CD4-positive, alpha-beta T cell treated with Interleukin-2 at 100 ng/mL for 4 hours (primary cell): ENCODE measurements around the gene HK2.

Experiments used
- DNase-seq: peaks from one replicate; pipeline ENCODE4 v3.0.0-alpha.2; 2020; ENCODE audit warnings: low spot score

Gene HK2

DNA sequence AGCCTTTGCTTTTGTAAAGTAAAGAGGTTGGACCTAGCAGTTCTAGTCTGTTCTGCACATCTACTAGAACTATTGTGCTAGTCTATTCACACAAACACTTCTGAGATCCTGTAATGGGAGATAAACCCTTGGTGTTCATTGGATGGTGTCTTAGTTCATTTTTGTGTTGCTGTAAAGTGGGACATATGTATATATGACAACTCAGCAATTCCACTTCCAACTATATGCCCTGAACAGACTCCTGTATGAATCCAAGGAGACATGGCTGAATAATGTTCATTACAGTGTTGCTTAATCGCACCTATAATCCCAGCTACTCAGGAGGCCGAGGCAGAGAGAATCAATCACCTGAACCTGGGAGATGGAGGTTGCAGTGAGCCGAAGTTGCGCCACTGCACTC is 23.3 kb downstream of the HK2 start:
- DNase-seq, result no peak

DNA sequence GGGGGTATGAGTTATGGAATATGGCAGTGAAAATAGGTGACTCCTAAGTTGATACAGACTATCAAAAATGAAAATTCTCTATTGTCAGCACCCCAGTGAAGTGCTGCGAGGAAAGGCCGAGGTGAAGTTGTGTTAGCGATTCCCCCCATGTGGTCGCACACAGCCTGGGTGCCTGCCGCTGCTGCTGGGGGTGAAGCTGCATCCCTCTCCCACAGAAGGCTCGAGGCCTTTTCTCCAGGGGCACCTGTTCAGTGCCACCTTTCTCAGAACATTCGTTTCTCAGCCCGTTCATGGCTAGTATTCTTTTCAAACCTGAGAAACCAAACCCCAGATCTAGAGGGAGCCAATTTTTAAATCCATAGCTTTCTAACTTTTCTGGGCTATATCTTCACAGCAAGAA is 23.8 kb downstream of the HK2 start:
- no peak for DNase-seq

DNA sequence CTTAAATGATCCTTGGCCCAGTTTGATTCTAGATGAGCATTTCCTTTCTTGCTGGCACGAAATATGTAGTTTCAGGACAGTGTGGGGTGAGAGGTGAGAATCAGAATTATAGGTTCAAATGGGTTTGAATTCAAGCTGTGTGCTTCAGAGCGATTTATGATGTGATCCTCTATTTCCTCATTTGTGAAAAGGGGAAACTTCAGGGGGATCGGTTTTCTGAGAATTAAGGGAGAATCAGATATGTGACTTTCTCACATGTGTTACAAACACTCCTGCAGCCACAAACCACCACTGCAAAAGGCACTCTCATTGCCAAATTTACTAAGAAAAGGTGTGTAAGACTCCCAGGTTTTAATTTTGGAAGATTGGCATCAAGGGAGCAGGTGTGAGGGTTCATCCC is 24.4 kb downstream of the HK2 start:
- DNase-seq, result no peak

DNA sequence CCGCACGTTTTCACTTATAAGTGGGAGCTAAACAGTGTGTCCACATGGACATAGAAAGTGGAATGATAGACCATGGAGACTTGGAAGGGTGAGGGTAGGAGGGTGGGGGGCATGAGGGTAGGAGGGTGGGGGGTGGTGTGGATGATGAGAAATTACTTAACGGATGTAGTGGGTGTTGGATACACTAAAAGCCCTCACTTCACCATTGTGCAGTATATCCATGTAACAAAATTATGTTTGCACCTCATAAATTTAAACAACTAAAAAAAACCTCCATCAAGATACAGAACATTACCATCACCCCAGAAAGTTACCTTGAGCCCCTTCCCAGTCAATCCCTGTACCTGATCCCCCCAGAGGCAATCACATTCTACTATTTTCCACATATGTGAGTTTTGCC is 26.2 kb downstream of the HK2 start:
- DNase-seq, result no peak

DNA sequence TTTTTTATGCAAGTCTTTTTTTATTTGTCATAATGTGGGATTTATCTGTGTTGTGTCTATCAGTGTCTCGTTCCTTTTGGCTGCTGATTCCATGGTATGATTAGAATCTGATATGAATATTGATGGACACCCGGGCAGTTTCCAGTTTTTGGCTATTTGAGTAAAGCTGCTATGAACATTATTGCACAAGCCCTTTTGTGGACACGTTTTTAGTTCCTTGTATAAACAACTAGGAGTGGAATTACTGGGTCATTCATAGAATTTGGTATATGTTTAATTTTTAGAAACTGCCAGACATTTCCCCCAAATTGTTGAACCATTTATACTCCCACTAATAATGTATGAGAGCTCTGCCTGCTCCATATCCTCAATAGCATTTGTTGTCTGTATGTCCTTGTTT is 26.6 kb downstream of the HK2 start:
- no peak for DNase-seq

DNA sequence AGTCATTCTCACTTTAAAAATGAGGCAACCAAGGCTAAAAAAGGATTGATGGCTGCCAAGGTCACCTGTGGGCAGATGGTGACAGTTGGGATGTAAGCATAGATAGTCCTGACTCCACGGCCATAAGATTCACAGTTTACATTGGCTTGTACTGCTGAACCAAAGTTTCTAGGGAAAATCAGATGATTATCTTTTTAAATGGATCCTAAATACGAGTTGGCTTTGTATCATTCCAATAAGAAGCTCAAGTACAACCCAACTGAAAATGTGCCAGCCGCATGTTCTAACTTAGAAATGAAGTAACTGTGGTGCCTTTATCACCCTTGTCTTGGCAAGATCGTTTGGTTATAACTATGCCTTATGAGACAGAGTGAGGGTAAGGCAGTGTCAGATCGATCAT is 27.6 kb downstream of the HK2 start:
- DNase-seq, result no peak

DNA sequence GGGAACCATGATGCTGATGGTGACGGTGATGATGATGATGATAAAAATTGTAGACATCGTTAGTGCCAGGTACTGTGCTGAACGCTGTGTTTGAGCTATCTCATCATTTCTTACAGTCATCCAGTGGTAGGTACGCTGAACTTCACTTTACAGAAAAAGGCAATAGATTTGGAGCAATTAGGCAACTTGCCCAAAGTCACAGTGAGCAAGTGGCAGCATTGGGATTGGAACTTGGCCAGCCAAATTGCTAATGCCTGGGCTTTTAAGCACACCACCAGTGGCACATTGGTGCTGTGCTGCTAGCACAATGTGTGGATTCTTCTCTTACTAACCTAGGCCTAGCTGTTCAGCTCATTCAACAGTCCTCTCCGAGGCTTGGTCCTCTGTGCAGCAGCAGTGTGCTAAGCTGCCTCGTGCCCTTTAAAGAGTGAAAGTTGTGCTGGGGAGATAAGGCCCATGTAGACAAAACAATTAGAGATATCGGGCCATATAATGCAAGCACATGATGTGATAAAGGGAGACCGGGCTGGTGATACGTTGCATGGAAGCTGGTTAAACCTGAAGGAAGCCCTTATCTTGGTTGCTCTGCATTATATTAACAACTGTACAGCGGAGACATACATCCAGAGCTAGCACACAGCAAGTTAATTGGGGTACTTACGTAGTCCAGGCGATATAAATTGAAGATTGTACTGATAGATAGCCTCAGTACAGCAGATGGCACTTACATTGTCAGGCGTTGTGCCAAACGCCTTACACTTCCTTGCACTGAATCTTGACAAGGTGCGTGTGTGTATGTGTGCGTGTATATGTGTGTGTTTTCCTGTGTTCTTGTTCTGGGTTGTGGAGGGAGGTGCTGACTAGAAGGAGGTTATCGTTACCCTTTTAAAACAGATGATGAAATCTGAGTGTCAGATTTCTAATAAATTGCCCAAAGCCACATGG is 28.4 kb downstream of the HK2 start:
- DNase-seq, result no peak

DNA sequence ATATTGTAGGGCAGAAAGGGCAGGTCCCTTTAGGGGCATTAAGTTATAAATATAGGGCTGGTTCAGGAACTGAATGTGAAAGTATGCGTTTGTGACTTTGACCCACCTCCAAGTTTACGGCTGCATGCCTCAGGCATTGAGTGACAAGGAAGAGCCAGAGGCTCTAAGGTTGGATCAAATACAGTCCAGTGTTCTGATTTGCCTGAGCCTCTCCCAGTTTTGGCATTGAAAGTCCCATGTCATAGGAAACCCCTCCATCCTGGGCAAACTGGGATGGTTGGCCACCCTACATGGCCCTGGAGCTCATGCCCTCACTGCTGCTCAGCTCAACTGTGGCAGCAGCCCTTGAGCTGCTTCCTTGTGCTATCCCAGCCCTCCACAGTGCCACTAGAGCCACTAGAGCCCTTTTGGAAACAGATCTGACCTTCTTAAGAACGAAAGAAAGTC is 29.9 kb downstream of the HK2 start:
- no peak for DNase-seq

DNA sequence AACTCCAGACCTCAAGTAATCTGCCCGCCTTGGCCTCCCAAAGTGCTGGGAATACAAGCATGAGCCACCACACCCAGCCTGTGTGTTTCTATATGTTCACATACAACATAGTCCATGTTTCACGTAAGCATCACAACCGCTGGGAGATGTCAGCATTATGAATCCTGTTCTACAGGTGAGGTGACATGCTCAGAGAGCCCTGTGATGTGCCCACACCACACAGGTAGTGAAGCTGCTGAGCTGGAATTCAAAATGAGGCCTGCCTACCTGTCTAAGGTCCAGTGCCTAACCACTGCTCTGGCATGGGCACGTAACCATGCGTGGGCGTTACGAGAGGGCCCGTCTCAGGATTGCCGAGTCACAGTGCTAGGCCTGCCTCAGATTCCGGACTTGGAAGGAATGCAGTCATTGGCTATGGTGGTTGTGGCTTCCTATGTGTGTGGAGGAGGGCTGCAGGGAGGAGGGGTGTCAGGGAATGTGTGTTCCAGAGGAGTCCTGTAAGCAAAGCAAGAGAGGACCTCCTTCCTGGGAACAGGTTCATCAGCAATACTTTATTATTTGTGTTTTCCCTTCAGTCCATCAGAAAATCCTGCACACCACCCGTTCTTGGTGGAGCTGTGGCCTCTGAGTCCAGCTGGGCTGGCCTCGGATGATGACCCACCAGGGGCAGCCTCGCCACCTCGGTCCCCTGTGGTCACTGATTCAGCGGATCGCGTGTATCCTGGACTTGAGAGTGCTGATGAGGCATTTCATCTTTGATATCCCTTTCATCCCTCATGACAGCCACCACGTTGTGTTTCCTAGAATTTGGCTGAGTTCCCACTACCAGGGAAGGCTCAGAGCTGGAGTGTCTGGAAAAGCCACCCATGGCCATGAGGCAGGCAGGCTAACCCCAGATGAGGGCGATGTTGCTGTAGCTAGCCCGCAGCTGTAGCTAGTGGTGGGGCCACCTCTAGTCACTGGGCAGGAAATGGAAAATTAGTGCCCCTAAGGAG is 31.1 kb downstream of the HK2 start:
- DNase-seq, result no peak

DNA sequence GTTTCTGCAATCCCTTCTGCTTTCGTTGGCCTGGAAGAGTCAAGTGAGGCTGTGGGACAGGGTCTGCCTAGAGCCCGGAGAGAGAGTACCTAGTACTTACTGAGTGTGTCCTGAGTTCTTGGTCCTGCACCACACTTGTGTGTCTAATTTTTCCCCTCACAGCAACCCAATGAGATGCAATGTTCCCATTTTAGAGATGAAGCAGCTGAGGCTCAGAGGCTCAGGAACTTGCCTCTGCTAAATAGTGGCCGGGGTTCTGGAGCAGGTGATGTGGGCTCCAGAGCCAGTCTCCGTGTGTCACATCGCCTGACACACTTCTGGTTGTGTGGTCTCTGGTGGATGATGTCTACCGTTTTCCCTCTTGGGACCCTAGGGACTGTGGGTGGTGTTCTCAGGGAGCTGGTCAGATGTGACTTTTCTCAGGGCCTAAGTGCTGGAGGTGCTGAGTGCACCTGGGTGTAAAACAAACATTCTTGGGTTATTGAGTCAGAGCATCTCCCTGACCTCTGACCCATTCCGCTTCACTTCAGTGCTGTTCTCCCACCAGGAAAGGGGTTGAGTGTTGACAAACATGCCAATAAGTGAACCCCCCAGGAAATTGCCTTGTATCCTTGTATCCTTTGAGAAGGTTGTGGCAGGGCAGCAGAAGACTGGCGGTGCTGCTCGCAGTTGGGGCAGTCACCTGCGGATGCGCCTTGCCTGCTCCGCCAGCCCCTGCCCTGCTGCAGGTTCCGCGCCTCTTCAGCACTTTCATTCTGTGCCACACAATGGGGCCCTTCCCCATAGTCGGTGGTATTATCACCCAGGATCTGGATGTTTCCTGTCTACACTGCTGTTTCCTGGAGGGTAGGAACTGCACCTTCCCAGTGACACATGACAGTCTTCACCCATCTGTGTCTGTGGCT is 32.1 kb downstream of the HK2 start:
- DNase-seq, result no peak

DNA sequence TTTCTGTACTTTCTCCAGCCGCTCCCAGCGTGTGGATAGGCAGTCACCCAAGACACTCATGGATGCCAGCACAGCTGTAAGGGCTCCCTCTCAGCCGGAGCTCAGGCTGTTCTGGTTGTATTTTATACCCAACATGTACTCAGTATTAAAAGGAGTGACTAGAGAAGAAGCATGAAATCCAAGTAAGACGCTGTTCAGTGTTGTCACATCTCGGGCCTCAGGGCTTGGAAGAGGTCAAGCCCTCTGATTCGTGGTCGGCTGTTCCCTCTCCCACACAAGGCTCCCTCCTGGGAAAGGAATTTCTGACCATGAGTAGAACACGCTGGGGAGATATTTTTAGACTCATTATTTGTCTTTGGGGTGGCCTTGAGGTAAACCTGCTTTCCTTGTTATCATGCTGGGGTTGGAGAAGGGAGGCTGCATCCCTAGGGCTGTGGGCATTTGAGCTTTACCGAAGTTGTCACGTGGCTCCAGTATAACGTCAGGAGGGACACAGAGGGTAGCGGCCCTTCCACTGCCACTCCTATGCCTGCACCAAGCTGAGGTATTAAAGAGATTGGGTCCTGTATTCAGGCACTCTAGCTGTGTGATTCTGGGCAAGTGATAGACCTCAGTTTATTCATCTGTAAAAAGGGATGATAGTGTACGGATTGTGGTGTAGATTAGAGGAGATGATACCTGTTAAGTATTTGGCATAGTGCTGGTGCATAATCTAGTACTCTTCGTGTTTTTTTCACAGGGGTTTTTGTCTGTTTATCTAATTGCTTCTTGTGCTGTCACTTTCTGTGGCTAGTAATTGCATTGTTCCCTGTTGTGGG is 34.1 kb downstream of the HK2 start:
- DNase-seq, result no peak

DNA sequence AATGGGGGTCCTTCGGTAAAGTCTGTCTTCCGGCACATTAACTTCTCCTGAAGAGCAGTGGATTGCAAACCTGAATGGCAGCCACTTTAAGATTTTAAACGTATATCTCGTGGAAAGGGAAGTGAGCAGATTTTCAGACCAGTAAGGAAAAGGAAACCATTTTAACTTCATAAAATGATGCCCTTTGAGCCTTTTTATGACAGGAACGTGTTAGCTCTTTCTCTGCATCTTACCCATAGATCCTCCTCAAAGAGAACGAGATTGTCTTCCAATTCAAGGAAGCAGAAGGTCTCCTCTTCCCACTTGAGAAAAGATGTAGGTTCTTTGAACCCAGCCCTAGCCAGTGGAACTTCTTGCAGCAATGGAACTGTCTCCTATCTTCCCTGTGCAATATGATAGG is 35.6 kb downstream of the HK2 start:
- no peak for DNase-seq

DNA sequence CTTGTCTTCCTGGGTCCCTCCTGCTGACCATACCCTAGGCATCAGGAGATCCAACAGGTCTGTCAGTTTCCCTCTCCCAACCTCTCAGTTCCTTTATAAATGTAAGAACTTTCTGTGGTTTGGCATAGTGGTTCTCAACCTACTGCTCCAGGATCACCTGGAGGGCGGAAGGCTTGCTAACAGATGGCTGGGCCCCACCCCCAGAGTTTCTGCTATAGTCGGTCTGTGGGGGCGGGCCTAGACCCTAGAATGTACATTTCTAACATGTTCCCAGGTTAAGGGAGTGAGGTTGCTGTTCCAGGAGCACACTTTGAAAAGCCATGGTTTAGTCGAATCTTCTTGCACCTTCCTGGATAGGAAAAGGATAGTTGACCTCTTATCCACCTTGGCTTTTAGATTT is 37.0 kb downstream of the HK2 start:
- DNase-seq, result no peak

DNA sequence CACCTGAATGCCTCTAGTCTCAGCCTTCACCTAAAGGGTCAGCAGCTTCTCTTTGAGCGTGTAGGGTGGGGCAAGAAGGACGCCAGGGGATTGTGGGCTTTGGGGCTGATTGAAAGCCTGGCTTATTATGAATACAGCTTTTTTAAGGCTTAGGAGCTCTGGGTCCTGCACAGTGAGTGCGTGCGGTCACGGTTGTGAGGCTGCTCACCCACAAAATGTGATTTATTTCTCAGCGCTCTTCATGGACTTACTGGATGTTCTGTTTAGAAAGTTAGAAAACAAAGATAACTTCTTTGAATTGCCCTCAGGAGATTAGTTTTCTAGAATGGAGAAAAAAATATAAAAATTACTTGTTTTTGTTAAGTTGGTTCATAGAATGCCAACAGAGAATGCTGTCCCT is 37.5 kb downstream of the HK2 start:
- no peak for DNase-seq

DNA sequence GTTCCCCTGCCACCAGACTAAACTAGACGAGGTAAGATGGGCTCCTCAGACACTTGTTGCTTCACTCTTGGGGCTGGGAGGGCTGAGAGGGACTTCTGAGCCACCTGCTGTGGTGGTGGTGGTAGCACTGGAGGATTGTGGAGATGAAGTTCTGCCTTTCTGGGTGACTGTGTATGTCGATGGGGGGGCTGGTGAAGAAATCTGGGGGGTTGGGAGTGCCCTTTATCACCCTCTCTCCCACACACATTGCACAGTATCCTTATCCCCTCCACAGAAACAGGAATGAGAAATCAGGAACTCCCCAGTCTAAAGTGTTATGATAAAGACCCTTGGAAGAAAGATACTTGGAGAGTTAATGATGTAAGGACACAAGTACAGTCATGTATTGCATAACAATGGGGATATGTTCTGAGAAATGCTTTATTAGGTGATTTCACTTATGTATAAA is 38.5 kb downstream of the HK2 start:
- no peak for DNase-seq

DNA sequence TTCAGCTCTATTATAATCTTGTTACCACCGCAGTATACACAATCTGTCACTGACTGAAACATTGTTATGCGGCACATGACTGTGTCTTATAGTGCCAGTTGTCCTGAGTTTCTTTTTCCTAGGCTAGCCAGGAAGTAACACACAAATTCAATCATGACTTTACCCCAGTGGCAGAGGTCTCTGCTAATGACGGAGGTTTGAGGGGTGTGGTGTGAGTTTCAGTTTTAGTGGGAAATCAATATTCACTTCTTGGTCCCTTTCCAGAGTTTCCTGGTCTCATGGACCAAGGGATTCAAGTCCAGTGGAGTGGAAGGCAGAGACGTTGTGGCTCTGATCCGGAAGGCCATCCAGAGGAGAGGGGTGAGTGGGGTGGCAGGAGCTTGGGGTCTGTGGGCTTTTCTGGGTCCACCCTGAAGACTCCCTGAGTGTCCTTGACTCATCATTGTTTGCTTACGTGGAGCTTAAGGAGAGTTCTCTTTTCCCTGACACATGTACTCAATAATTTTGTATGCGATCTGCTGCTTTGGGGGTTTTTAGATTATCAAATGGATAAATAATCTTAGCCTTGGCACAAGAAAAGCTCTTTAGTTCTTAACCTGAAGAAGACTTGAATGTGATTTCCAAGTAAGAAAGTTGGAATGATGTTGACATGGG is 39.2 kb downstream of the HK2 start:
- no peak for DNase-seq

DNA sequence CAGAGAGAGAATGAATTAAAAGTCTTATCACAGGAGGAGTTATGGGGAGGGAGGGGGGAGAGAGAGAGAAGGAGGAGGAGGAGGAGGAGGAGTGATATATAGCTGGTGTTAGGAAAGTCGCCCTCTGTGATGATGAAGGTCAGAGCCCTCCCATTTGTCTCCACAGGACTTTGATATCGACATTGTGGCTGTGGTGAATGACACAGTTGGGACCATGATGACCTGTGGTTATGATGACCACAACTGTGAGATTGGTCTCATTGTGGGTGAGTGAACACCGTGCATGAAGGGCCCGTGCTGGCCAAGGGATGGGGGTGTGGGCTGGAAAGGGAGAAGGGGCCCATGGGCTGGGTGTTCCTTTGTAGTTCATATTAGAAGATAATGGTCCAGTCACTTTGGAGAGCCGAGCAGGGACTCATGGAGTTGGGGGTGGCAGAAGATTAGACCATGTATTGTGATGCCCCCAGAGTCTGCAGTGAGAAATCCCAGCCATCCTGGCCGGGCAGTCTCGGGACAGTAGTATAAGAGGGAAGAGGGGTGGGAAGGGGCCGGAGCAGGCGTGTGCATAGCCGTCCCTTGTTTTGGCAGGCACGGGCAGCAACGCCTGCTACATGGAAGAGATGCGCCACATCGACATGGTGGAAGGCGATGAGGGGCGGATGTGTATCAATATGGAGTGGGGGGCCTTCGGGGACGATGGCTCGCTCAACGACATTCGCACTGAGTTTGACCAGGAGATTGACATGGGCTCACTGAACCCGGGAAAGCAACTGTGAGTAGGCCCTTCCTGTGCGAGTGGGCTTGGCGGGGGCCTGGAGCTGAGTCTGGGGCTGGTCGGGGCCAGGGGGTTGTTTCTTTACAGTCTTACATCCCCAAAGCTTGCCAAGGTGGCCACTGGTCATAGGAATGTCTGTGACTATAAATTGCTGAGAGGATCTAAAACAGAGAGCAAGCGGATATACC is 40.0 kb downstream of the HK2 start:
- DNase-seq, result no peak

DNA sequence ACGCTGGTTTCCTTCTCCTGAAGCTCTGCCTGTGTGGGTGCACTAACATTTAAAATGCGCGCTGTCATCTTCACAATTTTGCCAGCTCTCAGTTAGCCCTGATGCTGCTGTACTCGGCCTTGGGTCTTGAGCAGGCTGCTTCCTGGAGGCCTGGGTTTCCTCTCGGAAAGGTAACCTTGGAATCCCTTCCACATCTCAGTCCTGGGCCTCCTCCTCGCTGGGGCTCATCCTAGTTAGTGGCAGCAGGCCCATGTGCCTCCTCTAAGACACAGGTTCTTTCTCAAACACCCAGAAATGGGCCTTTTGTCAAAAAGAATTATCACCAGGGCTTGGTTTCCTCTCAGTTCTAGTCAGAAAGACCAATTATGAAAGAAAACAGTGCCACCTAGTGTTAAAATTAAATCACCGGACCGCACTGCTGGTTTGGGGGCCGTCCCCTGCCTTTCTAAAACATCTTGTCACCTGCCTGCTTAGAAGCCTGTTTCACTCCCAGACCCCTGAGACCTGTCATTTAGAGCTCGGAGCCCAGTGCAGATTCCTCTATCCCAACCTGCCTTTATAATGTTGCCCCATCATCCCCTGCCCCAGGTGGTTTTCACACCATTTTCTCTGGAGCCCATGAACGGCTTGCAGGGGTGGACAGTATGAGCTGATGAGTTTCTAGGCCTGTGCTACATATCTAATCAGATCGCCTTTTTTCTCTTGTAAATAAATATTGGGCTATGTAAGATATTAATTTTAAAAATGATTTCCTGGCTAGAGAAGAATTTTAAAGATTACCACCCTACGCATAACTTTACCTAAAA is 42.4 kb downstream of the HK2 start:
- DNase-seq, result peak; percentile 80
